Measurements from ENCODE around the gene ACTR3C. TPM values are rescaled to one million over a fixed set of nuclear protein-coding genes. Genes with fewer than 3 reads are reported as not detected.
A peak's percentile ranks its signal among the peaks of the same experiment; 100 is the strongest.

The ACTR3C gene
- total and polyA plus RNA-seq, 2 donors (not counting 1 experiment from before 2014, with no cell fraction given): 0.09 to 0.50 TPM

DNA sequence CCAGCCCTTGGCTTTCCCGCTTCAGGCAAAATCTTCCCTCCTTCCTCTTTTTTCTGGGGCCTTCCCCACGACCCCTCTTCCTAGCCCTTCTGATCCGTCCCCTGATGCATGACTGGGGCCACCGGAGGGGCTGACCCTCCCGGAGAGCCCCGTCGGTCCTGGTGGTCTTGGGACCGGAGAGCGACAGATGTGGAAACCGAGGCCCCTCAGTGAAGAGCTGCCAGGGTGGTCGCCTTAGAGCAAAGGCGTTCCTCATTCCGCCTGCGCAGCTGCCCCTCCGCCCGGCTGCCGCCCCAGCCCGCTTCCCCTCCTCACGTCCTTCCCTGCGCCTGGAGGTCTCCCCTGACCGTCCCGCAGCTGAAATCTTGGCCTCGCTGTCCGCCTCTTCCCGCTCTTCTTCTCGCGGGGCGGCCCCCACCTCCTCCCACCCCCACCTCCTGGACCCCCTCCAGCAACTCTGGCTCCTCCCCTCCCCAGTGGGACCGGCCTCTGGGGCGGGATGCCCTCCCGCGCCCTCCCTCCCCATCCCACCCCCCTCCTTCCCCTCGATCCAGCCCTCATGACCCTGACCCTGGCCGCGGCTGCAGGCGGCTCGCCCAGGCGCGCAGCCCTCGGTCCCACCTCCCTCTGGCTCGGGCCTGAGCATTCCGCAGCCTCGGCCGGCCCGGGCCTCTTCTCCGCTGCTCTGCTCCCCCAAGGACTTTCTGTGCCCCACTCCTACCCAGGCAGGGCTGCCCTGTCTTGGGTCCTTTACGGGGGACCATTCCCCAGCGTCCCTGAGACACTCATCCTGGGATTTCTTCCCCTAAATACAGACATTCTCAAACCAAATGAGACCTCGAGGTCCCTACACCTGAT, 18.1 kb upstream of the ACTR3C start, which contains the start of gene RARRES2:
RARRES2 (minus strand) TSS at position 367 of the 858 bp plus-strand sequence. CDS start 1,020 bp downstream, outside the sequence.
- H3K27ac ChIP-seq (ENCODE audit: insufficient read depth, low read length): no peak within 1 kb of the TSS
- H4K20me1 ChIP-seq (ENCODE audit: control insufficient read depth, extremely low read depth, insufficient read depth, low read length): no peaks in the 10 kb centered on the region
- no peak within 1 kb of the TSS for H2AFZ ChIP-seq (ENCODE audit: low read length)
- H3K9me3 ChIP-seq (ENCODE audit: control insufficient read depth, insufficient read depth, low read depth, low read length): no peaks in the 10 kb centered on the region
- H3K79me2 ChIP-seq (ENCODE audit: control insufficient read depth, insufficient read depth, low read length): no peaks in the 10 kb centered on the region
- peak; percentile 66 for TF ChIP-seq EZH2 (IDR thresholded peaks at IDR 0.05; ENCODE audit: low read length, missing control alignments)
- TF ChIP-seq, protein P1, sequence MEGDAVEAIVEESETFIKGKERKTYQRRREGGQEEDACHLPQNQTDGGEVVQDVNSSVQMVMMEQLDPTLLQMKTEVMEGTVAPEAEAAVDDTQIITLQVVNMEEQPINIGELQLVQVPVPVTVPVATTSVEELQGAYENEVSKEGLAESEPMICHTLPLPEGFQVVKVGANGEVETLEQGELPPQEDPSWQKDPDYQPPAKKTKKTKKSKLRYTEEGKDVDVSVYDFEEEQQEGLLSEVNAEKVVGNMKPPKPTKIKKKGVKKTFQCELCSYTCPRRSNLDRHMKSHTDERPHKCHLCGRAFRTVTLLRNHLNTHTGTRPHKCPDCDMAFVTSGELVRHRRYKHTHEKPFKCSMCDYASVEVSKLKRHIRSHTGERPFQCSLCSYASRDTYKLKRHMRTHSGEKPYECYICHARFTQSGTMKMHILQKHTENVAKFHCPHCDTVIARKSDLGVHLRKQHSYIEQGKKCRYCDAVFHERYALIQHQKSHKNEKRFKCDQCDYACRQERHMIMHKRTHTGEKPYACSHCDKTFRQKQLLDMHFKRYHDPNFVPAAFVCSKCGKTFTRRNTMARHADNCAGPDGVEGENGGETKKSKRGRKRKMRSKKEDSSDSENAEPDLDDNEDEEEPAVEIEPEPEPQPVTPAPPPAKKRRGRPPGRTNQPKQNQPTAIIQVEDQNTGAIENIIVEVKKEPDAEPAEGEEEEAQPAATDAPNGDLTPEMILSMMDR (conservative IDR thresholded peaks at IDR 0.05 in 1 of 2, IDR thresholded peaks at IDR 0.05 in 1 of 2; ENCODE audit: low read depth in 1 of 2, low read length in 2 of 2): no peak
- DNase-seq (ENCODE audit: low read depth in 2 of 2): peak; percentile 25 to 74
- H3K4me1 ChIP-seq (ENCODE audit: control insufficient read depth, extremely low read depth, insufficient read depth, low read length): peaks cover 8% of the 10 kb centered on the region
- peak within 1 kb of the TSS; percentile 30 for H3K9ac ChIP-seq (ENCODE audit: insufficient read depth, low read length)
- H3K36me3 ChIP-seq (ENCODE audit: control insufficient read depth, insufficient read depth, low read length): no peaks in the 10 kb centered on the region
- H3K4me3 ChIP-seq (replicated peaks in 1 of 4; ENCODE audit: control extremely low read depth in 1 of 4, insufficient read depth in 1 of 4, low read depth in 3 of 4, low read length in 4 of 4): peak within 1 kb of the TSS in 3 of 4 experiments; percentile 14 to 65 (median 46)
- peaks cover 31% of the 10 kb centered on the region for H3K27me3 ChIP-seq (ENCODE audit: control insufficient read depth, insufficient read depth, low read length)
- H3K4me2 ChIP-seq (ENCODE audit: extremely low read depth, insufficient read depth, low read length): peak within 1 kb of the TSS; percentile 25

DNA sequence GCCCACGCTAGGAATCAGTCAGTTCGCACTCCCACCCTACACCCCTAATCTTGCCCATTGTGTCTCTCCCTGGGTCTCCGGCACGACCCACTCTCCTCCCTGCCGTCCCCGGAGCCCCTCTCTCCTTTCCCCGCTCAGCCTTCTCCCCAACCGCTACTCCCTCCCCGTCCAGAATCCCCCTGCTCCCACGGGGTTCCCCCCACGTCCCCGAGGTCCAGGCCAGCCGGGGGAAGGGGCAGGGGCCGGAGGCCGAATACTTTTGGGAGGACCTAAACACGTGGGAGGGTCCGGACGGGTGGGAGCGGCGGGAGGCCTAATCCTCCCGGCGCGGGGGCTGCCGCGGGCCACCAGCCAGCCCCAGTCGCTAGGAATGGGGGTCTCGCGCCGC, 17.5 kb upstream of the ACTR3C start:
- H3K79me2 ChIP-seq (ENCODE audit: control insufficient read depth, insufficient read depth, low read length): no peaks in the 10 kb centered on the region
- DNase-seq (ENCODE audit: low read depth in 2 of 2): no peak
- H2AFZ ChIP-seq (ENCODE audit: low read length): no peak overlapping the region
- H3K4me2 ChIP-seq (ENCODE audit: extremely low read depth, insufficient read depth, low read length): peak overlapping the region; percentile 25
- peaks cover 31% of the 10 kb centered on the region for H3K27me3 ChIP-seq (ENCODE audit: control insufficient read depth, insufficient read depth, low read length)
- H3K9me3 ChIP-seq (ENCODE audit: control insufficient read depth, insufficient read depth, low read depth, low read length): no peaks in the 10 kb centered on the region
- peaks cover 9% of the 10 kb centered on the region for H3K4me1 ChIP-seq (ENCODE audit: control insufficient read depth, extremely low read depth, insufficient read depth, low read length)
- H3K4me3 ChIP-seq (replicated peaks in 1 of 4; ENCODE audit: control extremely low read depth in 1 of 4, insufficient read depth in 1 of 4, low read depth in 3 of 4, low read length in 4 of 4): peak overlapping the region in 3 of 4 experiments; percentile 14 to 65 (median 46)
- no peaks in the 10 kb centered on the region for H3K36me3 ChIP-seq (ENCODE audit: control insufficient read depth, insufficient read depth, low read length)
- H4K20me1 ChIP-seq (ENCODE audit: control insufficient read depth, extremely low read depth, insufficient read depth, low read length): no peaks in the 10 kb centered on the region
- no peak for TF ChIP-seq EZH2 (IDR thresholded peaks at IDR 0.05; ENCODE audit: low read length, missing control alignments)
- TF ChIP-seq, protein P1 (conservative IDR thresholded peaks at IDR 0.05 in 1 of 2, IDR thresholded peaks at IDR 0.05 in 1 of 2; ENCODE audit: low read depth in 1 of 2, low read length in 2 of 2): no peak
- H3K9ac ChIP-seq (ENCODE audit: insufficient read depth, low read length): peak overlapping the region; percentile 30
- no peak overlapping the region for H3K27ac ChIP-seq (ENCODE audit: insufficient read depth, low read length)

DNA sequence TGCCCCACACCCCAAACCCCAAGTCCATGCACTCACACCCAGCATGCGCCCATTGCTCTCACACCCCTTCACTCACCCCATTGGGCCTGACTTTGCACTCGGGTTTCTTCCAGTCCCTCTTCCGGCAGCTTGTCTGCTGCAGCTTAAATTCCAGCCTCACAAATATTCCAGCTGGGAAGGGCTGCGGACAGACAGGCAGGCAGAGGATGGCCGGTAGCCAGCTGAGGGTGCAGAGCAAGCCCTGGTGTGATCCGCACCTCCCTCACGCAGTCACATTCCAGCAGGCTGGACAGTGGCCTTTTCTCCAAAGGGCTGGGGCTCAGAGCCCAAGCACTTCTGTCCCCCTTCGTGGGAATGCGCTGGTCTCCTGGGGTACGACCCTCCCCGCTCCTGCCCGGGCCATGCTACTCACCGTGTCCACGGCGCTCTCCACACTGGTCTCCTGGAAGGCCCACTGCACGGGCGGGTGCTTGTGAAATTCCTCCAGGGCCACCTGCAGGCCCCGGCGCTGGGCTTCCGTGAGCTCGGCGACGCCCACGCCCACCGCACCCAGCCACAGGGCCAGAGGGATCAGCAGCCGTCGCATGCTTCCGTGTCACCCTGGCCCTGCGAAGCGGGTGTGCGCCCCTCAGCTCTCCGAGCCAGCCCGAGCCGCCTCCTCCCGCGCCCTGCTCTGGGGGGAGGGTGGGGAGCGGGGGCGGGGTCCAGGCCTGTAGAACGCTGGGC, 16.8 kb upstream of the ACTR3C start:
- Histone ChIP-seq H3K27ac (ENCODE audit: insufficient read depth, low read length) (no peak overlapping the region), H3K9me3 (ENCODE audit: control insufficient read depth, insufficient read depth, low read depth, low read length) (no peaks in the 10 kb centered on the region), H2AFZ (ENCODE audit: low read length) (no peak overlapping the region), H3K4me2 (ENCODE audit: extremely low read depth, insufficient read depth, low read length) (peak overlapping the region; percentile 35), H4K20me1 (ENCODE audit: control insufficient read depth, extremely low read depth, insufficient read depth, low read length) (no peaks in the 10 kb centered on the region), H3K9ac (ENCODE audit: insufficient read depth, low read length) (no peak overlapping the region), H3K36me3 (ENCODE audit: control insufficient read depth, insufficient read depth, low read length) (no peaks in the 10 kb centered on the region), H3K4me1 (ENCODE audit: control insufficient read depth, extremely low read depth, insufficient read depth, low read length) (peaks cover 15% of the 10 kb centered on the region), H3K79me2 (ENCODE audit: control insufficient read depth, insufficient read depth, low read length) (no peaks in the 10 kb centered on the region), H3K27me3 (ENCODE audit: control insufficient read depth, insufficient read depth, low read length) (peaks cover 31% of the 10 kb centered on the region), H3K4me3 (replicated peaks in 1 of 4; ENCODE audit: control extremely low read depth in 1 of 4, insufficient read depth in 1 of 4, low read depth in 3 of 4, low read length in 4 of 4) (peak overlapping the region in 3 of 4 experiments; percentile 29 to 65 (median 47))
- peak; percentile 71 to 82 for DNase-seq (ENCODE audit: low read depth in 2 of 2)
- TF ChIP-seq, protein P1 (conservative IDR thresholded peaks at IDR 0.05 in 1 of 2, IDR thresholded peaks at IDR 0.05 in 1 of 2; ENCODE audit: low read depth in 1 of 2, low read length in 2 of 2): peak in 1 of 2 donors; percentile 14
- TF ChIP-seq EZH2 (IDR thresholded peaks at IDR 0.05; ENCODE audit: low read length, missing control alignments): no peak

All from fibroblast of lung (primary cell).